Measurements from ENCODE around the gene ADGRL3. TPM values are rescaled to one million over a fixed set of nuclear protein-coding genes. Genes with fewer than 3 reads are reported as not detected.

ADGRL3 gene
- total RNA-seq, 2 experiments from 2014 or later, result not detected

- H3K4me1 Mint-ChIP-seq (ENCODE audit: low read depth), result no peaks in the 10 kb centered on the region
- CTCF ChIA-PET, result no interaction called here
Measured at GRCh38 chr4:61511716-61512488, 311.8 kb downstream of the ADGRL3 start.

GRCh38 chr4:61514991-61515390 lies 314.9 kb downstream of the ADGRL3 start:
- Mint-ChIP-seq H3K27ac (no peak overlapping the region), H3K4me1 (ENCODE audit: low read depth) (no peaks in the 10 kb centered on the region), H3K4me3 (no peak overlapping the region), H3K27me3 (no peaks in the 10 kb centered on the region), H3K9me3 (peaks cover 5% of the 10 kb centered on the region), H3K36me3 (ENCODE audit: low read depth) (no peaks in the 10 kb centered on the region)
- ChIA-PET POLR2A (no interaction called here), CTCF (no interaction called here)
- ATAC-seq, result no peak
- intact Hi-C loops (cut with micrococcal nuclease), result no loop called here
- no peak for DNase-seq
- no peak for TF ChIP-seq CTCF (IDR thresholded peaks at IDR 0.05)

More at GRCh38 chr4:61511716-61512488, 311.8 kb downstream of the ADGRL3 start:
- Mint-ChIP-seq H3K4me3 (no peak overlapping the region), H3K27ac (no peak overlapping the region), H3K9me3 (peaks cover 7% of the 10 kb centered on the region), H3K27me3 (no peaks in the 10 kb centered on the region), H3K36me3 (ENCODE audit: low read depth) (no peaks in the 10 kb centered on the region)
- intact Hi-C loops (cut with micrococcal nuclease), result no loop called here
- ATAC-seq, result no peak
- no peak for DNase-seq
- no peak for TF ChIP-seq CTCF (IDR thresholded peaks at IDR 0.05)
- POLR2A ChIA-PET, result no interaction called here

- ATAC-seq (no peak), DNase-seq (no peak)
- CTCF ChIA-PET, result no interaction called here
- no peak overlapping the region for H3K27ac Mint-ChIP-seq
- POLR2A ChIA-PET, result no interaction called here
- no peak for TF ChIP-seq CTCF (IDR thresholded peaks at IDR 0.05)
- no peak overlapping the region for H3K4me3 Mint-ChIP-seq
- no peaks in the 10 kb centered on the region for H3K4me1 Mint-ChIP-seq (ENCODE audit: low read depth)
- H3K27me3 Mint-ChIP-seq, result no peaks in the 10 kb centered on the region
- peaks cover 4% of the 10 kb centered on the region for H3K9me3 Mint-ChIP-seq
- no peaks in the 10 kb centered on the region for H3K36me3 Mint-ChIP-seq (ENCODE audit: low read depth)
- intact Hi-C loops (cut with micrococcal nuclease), result no loop called here
Measured at GRCh38 chr4:61517144-61517543, 317.0 kb downstream of the ADGRL3 start.

GRCh38 chr4:61520166-61520565 lies 320.0 kb downstream of the ADGRL3 start:
- no peak for DNase-seq
- H3K27me3 Mint-ChIP-seq, result no peaks in the 10 kb centered on the region
- CTCF ChIA-PET, result no interaction called here
- H3K4me3 Mint-ChIP-seq, result no peak overlapping the region
- TF ChIP-seq CTCF (IDR thresholded peaks at IDR 0.05), result no peak
- no peaks in the 10 kb centered on the region for H3K4me1 Mint-ChIP-seq (ENCODE audit: low read depth)
- ATAC-seq, result no peak
- H3K9me3 Mint-ChIP-seq, result peaks cover 9% of the 10 kb centered on the region
- intact Hi-C loops (cut with micrococcal nuclease), result no loop called here
- H3K27ac Mint-ChIP-seq, result no peak overlapping the region
- POLR2A ChIA-PET, result no interaction called here
- no peaks in the 10 kb centered on the region for H3K36me3 Mint-ChIP-seq (ENCODE audit: low read depth)

- no peak for TF ChIP-seq CTCF (IDR thresholded peaks at IDR 0.05)
- CTCF ChIA-PET, result no interaction called here
- Mint-ChIP-seq H3K9me3 (peaks cover 12% of the 10 kb centered on the region), H3K27me3 (no peaks in the 10 kb centered on the region), H3K36me3 (ENCODE audit: low read depth) (no peaks in the 10 kb centered on the region), H3K4me1 (ENCODE audit: low read depth) (no peaks in the 10 kb centered on the region), H3K4me3 (no peak overlapping the region), H3K27ac (no peak overlapping the region)
- intact Hi-C loops (cut with micrococcal nuclease), result no loop called here
- DNase-seq, result no peak
- POLR2A ChIA-PET, result no interaction called here
- ATAC-seq, result no peak
Measured at GRCh38 chr4:61520681-61521160, 320.6 kb downstream of the ADGRL3 start.
